ENCODE measurements around the gene PRR33.
"Not testable (repeated sequence)": the region's sequence is repeated elsewhere in the genome, so short reads cannot be mapped to it uniquely, and the experiment has no call there.

The PRR33 gene

DNA sequence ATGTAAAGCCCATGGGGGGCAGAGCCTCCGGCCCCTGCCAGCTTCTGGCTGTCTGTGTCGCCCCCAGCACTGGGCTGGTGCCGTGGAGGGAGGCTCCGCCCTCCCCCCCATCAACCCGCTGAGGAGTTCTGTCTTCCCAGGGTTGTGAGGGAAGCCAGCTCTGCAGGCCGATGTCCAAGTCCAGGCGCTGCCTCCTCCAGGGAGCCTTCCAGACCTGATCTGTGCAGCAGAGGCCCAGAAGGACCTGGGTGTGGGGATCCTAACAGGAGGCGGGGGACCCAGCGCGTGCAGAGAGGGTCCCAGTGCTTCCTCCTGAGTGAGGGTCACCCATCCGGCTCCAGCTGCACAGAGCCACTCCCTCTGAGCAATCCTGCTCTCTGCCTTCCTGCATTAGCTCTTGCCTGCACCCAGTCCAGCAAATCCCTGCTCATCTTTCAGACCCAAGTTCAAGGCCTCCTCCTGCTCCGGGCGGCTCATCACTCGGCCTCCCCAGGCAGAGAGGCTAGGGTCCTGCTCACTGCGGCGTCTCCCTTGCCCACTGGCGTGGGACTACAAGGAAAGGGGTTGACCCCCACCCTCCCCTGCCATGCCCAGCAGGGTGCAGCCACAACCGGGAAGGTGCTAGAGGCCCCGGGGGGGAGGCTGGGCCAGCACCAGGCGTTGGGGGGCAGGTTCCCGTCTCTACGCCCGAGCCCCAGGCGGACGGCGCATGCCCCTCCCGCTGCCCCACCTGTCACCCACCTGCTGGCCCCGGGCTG, 16.4 kb downstream of the PRR33 start:
- no peak for DNase-seq (ENCODE audit: low spot score)

DNA sequence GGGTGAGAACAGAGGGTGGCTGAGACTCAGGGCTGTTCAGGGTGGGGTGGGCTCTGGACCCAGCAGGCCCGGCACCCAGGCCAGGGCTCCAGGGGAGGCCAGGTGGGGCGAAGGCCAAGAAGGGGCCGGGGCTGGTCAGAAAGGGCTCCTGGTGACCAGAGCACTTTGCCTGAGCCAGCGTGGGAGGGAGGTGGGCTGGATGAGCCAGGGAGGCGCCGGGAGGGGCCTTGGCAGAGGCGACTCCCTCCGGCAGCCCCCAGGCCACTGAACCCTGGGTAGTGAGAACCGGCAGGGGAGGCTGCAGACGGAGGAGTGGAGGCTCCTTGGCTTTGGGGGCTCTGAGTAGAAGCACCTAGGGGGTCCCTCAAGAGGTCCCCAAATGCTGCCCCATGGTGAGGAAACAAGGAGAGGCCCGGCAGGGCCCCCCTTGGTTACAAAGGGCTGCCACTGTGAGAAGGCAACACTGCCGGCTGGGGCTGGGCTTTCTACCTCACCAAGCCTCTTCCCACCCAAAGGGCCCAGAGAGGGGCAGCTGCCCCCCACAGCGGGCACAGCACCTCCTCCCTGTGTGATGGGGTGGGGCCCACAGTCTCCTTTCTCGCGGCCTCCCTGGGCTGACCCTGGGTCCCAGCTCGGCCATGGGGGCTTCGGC, 17.1 kb downstream of the PRR33 start:
- not testable (repeated sequence) for DNase-seq (ENCODE audit: low spot score)

DNA sequence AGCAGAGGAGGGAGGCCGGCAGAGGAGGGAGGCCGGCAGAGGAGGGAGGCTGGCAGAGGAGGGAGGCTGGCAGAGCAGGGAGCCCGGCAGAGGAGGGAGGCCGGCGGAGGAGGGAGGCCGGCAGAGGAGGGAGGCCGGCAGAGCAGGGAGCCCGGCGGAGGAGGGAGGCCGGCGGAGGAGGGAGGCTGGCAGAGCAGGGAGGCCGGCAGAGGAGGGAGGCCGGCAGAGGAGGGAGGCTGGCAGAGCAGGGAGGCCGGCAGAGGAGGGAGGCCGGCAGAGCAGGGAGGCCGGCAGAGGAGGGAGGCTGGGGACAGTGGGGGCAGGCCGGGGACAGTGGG, 17.9 kb downstream of the PRR33 start:
- not testable (repeated sequence) for DNase-seq (ENCODE audit: low spot score)

DNA sequence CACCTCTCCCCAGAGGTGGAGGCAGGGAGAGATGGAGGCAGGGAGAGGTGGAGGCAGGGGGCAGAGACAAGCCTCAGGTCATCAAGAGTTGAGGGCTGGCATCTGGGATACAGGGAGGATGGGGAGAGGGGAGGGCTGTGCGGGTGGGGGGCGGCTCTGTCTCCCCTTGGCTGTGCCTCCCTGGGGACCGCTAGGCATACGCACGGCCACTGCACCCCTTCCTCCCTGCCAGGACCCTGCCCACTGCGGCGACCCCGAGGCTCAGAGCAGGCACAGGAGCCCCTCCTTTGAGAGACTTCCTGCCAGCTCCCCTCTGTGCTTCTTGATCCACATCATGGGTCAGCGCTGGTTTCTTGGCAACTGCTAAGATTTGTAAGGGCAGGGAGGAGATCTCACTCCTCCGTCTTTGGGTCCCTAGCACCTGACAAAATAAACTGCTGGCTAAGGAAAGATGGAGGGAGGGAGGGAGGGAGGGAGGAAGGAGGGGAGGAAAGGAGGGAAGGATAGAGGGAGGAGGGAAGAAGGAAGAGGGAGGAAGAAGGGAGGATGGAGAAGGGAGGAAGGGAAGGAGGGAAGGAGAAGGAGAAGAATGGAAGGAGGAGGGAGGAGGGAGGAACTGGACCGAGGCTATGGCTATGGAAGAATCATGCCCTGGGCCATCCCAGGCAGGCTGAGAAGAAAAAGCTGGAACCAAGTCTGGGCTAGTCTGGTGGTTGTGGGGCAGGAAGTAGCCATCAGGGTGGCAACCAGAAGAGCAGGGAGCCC, 18.5 kb downstream of the PRR33 start:
- no peak for DNase-seq (ENCODE audit: low spot score)

DNA sequence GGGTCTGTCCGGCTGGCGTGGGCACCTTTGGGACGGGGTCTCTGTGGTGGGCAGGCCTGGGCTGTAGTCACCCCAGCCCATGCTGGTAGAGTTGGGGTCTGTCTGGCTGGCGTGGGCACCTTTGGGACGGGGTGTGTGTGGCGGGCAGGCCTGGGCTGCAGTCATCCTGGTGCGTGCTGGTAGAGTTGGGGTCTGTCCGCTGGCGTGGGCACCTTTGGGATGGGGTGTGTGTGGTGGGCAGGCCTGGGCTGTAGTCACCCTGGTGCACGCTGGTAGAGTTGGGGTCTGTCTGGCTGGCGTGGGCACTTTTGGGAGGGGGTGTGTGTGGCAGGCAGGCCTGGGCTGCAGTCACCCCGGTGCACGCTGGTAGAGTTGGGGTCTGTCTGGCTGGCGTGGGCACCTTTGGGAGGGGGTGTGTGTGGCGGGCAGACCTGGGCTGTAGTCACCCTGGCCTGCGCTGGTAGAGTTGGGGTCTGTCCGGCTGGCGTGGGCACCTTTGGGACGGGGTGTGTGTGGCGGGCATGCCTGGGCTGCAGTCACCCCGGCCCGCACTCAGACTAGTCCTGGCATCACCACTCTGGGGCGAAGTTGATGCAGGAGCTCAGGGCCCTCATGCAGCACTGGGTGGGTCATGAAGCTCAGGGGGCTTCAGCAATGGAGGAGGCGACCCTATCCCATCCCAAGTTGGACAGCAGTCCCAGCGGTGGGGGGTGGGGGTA, 19.3 kb downstream of the PRR33 start:
- DNase-seq (ENCODE audit: low spot score) = no peak

- no peak for DNase-seq (ENCODE audit: low spot score)
Observed at GRCh38 chr11:1871531-1871930, 20.2 kb downstream of the PRR33 start.

DNA sequence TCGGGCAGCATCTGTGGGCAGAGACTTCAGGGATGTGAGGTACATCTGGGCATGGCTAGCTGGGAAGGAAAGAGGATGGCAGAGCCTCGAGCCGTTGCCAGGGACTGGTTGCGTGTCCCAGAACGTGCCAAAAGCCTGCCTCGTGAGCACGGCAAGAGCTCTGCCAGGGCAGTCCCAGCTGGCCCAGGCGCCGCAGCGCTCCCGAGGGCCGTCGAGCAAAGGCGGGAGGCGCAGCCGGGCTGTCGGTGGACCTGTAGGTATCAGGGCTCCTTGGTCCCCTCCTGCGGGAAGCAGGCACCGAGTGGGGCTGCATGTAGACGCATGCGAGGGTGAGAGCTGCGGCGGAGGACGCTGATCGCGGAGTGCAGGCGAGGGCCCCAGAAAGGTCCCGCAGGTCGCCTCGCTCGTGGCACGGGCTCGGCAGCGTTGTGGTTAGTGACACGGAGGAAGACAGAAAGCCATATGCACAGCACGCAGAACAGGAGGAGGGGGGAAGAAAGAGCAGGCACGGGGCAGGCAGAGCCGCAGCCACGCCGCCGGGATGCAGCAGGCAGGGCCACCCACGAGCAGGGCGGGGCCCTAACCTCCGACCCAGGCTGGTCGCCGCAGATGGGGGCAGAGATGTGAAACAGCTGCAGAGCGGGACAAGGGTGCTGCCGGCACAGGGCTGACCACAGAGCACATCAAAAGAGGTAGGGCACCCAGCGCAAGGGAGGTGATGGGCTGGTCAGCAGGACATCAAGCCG, 20.8 kb downstream of the PRR33 start:
- peak; percentile 47 for DNase-seq (ENCODE audit: low spot score)

DNA sequence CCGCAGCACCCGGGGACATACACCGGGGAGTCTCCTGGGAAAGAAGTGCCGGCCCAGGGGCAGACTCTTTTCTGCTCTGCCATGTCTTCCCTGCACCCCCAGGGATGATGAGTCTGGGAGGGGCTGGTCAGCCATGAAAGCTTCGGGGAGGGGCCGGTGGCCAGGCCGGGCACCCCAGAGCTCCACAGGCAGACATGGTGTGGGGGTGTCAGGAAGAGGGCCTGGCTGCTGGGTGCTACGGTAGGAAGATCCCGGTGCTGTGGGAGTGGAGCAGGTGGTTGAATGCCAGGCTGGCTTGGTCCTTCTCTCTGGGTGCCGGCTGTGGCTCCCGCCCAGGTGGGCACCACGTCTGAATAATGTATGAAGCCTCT, 21.4 kb downstream of the PRR33 start:
- no peak for DNase-seq (ENCODE audit: low spot score)

GRCh38 chr11:1869427-1870325, 22.0 kb downstream of the PRR33 start:
- no peak for DNase-seq (ENCODE audit: low spot score)

- no peak for DNase-seq (ENCODE audit: low spot score)
Observed at GRCh38 chr11:1868636-1869291, 22.9 kb downstream of the PRR33 start.

- DNase-seq (ENCODE audit: low spot score) = no peak
Observed at GRCh38 chr11:1868056-1868635, 23.5 kb downstream of the PRR33 start.

GRCh38 chr11:1867381-1867780, 24.3 kb downstream of the PRR33 start:
- no peak for DNase-seq (ENCODE audit: low spot score)

DNA sequence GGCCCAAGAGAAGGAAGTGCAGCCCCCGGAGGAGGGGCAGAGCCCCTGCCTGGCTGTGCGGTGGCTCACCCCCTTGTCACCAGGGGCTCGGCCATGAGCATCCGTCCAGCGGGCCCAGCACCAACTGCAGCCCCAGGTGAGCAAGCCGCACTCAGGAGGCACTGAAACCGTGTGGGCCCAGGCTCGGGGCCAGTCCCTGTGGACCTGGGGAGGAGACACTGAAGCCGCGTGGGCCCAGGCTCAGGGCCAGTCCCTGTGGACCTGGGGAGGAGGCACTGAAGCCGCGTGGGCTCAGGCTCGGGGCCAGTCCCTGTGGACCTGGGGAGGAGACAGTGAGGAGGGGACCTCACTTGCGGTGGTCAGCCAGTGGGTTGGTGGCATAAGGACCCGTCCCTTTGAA, 24.9 kb downstream of the PRR33 start:
- no peak for DNase-seq (ENCODE audit: low spot score)

DNA sequence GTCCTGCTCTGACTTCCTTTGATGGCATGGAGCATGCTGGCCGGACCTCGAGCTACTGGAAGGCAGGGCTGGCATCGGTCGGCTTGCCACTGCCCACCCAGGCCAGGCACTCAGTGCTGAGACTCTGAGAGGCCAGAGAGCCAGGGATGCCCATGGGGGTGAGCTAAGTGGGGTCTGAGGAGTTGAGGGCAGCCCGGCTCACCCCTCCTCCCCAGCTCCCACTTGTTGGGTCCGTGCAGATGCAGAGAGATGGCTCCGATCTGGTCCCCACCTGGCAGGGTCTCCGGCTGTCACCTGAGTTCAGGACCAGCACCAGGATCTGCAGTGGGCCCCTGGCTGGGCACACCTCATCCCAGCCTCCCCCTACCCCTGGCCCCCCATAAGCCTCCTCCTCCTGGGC, 25.5 kb downstream of the PRR33 start:
- no peak for DNase-seq (ENCODE audit: low spot score)

- peak; percentile 34 for DNase-seq (ENCODE audit: low spot score)
Observed at GRCh38 chr11:1864831-1865665, 26.6 kb downstream of the PRR33 start.

GRCh38 chr11:1864231-1864630, 27.5 kb downstream of the PRR33 start:
- no peak for DNase-seq (ENCODE audit: low spot score)

DNA sequence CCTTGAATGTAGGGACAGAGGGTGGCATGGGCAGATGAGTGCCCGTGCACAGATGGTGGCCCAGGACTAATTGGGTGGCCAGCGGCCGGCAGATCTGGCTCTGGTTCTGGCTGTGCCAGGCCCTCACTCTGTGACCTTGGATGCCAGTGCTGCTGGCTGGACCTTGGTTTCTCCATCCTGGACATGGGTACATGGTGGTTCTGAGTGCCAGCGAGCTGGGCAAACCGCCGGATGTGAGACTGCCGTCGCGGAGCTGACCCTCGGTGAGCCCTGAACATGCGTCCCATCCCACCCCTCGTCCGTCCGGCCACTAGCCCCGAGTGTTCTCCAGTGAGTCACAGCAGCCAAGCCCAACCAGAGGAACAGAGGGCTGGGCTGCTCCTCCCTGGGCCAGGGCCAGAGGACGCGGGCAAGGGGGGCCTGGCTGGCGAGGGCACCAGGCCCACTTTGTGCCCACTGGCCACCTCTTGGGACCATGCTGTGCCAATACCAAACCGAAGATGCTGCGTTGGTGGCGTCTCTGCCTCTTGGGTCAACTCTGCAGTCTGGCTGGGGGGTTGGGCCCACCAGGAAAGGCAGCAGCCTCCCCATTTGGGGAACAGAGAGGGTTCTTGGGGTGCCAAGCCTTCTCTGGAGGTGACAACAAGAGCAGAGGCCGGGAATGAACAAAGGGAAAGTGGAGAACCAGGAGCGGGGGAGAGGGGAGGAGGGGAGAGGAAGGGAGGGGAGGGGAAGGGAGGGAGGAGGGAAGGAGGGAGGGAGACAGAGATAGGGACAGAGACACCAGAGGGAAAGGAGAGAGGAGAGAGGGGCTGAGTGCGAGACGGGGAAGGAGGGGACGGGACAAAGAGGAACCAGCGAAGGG, 28.1 kb downstream of the PRR33 start:
- DNase-seq (ENCODE audit: low spot score) = peak; percentile 76

Data from Ammon's horn (tissue), 1 donor.